ENCODE data around the gene TAS1R3. TPM values are rescaled to one million over a fixed set of nuclear protein-coding genes. Genes with fewer than 3 reads are reported as not detected.

The TAS1R3 gene
- total RNA-seq, 1 donor from 2014 or later = 1.3 TPM

GRCh38 chr1:1292442-1292779 lies 38.7 kb upstream of the TAS1R3 start:
- DNase-seq = peak; percentile 15
- H3K27me3 Mint-ChIP-seq (ENCODE audit: unreplicated experiment) = peaks cover 23% of the 10 kb centered on the region
- H3K4me3 Mint-ChIP-seq (ENCODE audit: unreplicated experiment) = no peak overlapping the region
- H3K4me1 Mint-ChIP-seq (ENCODE audit: low read depth, unreplicated experiment) = peaks cover 2% of the 10 kb centered on the region
- TF ChIP-seq CTCF (IDR thresholded peaks at IDR 0.05; ENCODE audit: partially characterized antibody, unreplicated experiment) = no peak
- H3K9me3 Mint-ChIP-seq (ENCODE audit: unreplicated experiment) = peaks cover 7% of the 10 kb centered on the region
- H3K36me3 Mint-ChIP-seq (ENCODE audit: unreplicated experiment) = no peaks in the 10 kb centered on the region
- H3K27ac Mint-ChIP-seq (ENCODE audit: unreplicated experiment) = peak overlapping the region; percentile 82

GRCh38 chr1:1292851-1293250 lies 38.2 kb upstream of the TAS1R3 start:
- Mint-ChIP-seq H3K4me3 (ENCODE audit: unreplicated experiment) (no peak overlapping the region), H3K9me3 (ENCODE audit: unreplicated experiment) (peaks cover 7% of the 10 kb centered on the region), H3K27ac (ENCODE audit: unreplicated experiment) (peak overlapping the region; percentile 59), H3K36me3 (ENCODE audit: unreplicated experiment) (no peaks in the 10 kb centered on the region), H3K4me1 (ENCODE audit: low read depth, unreplicated experiment) (peaks cover 2% of the 10 kb centered on the region), H3K27me3 (ENCODE audit: unreplicated experiment) (peaks cover 23% of the 10 kb centered on the region)
- TF ChIP-seq CTCF (IDR thresholded peaks at IDR 0.05; ENCODE audit: partially characterized antibody, unreplicated experiment) = no peak
- DNase-seq = peak; percentile 18

GRCh38 chr1:1293263-1294249 lies 37.5 kb upstream of the TAS1R3 start:
- Mint-ChIP-seq H3K36me3 (ENCODE audit: unreplicated experiment) (no peaks in the 10 kb centered on the region), H3K27me3 (ENCODE audit: unreplicated experiment) (peaks cover 26% of the 10 kb centered on the region), H3K4me3 (ENCODE audit: unreplicated experiment) (no peak overlapping the region), H3K4me1 (ENCODE audit: low read depth, unreplicated experiment) (peaks cover 2% of the 10 kb centered on the region), H3K9me3 (ENCODE audit: unreplicated experiment) (peaks cover 10% of the 10 kb centered on the region), H3K27ac (ENCODE audit: unreplicated experiment) (no peak overlapping the region)
- peak; percentile 65 for DNase-seq
- no peak for TF ChIP-seq CTCF (IDR thresholded peaks at IDR 0.05; ENCODE audit: partially characterized antibody, unreplicated experiment)

- no peak overlapping the region for H3K27ac Mint-ChIP-seq (ENCODE audit: unreplicated experiment)
- no peak overlapping the region for H3K4me3 Mint-ChIP-seq (ENCODE audit: unreplicated experiment)
- no peaks in the 10 kb centered on the region for H3K36me3 Mint-ChIP-seq (ENCODE audit: unreplicated experiment)
- DNase-seq = peak; percentile 16
- H3K4me1 Mint-ChIP-seq (ENCODE audit: low read depth, unreplicated experiment) = peaks cover 2% of the 10 kb centered on the region
- peaks cover 15% of the 10 kb centered on the region for H3K9me3 Mint-ChIP-seq (ENCODE audit: unreplicated experiment)
- peaks cover 32% of the 10 kb centered on the region for H3K27me3 Mint-ChIP-seq (ENCODE audit: unreplicated experiment)
- TF ChIP-seq CTCF (IDR thresholded peaks at IDR 0.05; ENCODE audit: partially characterized antibody, unreplicated experiment) = no peak
These were observed 36.7 kb upstream of the TAS1R3 start for GRCh38 chr1:1294250-1294890.
